HCT116 (cell line): ENCODE results near the gene TRRAP. TPM values are rescaled to one million over a fixed set of nuclear protein-coding genes. Genes with fewer than 3 reads are reported as not detected.

ENCODE experiments used
- ATAC-seq: fragments of 200-7000 bp; cut with Tn5 transposase; 2 replicates; pipeline ENCODE4 v1.9.1; 2020; ENCODE audit warnings: mild to moderate bottlenecking, moderate library complexity
- BruUV-seq: library from RNA; stranded (reverse); fragments of 400-500 nt; replicated peaks from 2 replicates; lab custom pipeline; 2021; lab: Mats Ljungman, UMichigan
- CTCF ChIA-PET: fragments of 300-600 bp; sonication (Branson Sonifier 250); formaldehyde crosslinking; loops from one replicate; lab custom pipeline; 2021; ENCODE audit warnings: antibody characterized with exemption; lab: Charles Lee
- POLR2A ChIA-PET: fragments of 300-600, 350-600 bp; sonication (Branson Sonifier 250); formaldehyde crosslinking; loops from one replicate; lab custom pipeline; 2021; ENCODE audit warnings: antibody characterized with exemption; lab: Charles Lee
- RAD21 ChIA-PET, 2 experiments: fragments of 300-600 bp; sonication (Branson Sonifier 250); formaldehyde crosslinking; loops; one replicate each; lab custom pipeline; 2023; ENCODE audit warnings: low total read pairs in 2 of 2; ENCODE audit not compliant: uncharacterized antibody in 2 of 2, unreplicated experiment in 2 of 2, low non-redundant PET in 1 of 2; lab: Charles Lee
- DNase-seq: peaks from one replicate; pipeline ENCODE4 v3.0.0-alpha.2; 2010; ENCODE audit warnings: low read depth, low spot score
- H2AFZ ChIP-seq: fragments of 200-600 bp; shearing (Covaris generic), sonication (generic); 2 replicates; pipeline ENCODE4 v1.6.1; 2017; ENCODE audit warnings: low read depth, mixed run types, mixed read lengths, antibody characterized with exemption, low read length; ENCODE audit not compliant: poor library complexity, severe bottlenecking
- H3K27ac ChIP-seq: 2 replicates; pipeline ENCODE4 v1.5.1; 2012; ENCODE audit warnings: low read depth, low read length
- H3K27me3 ChIP-seq: fragments of 200-600 bp; sonication (generic); 2 replicates; pipeline ENCODE4 v1.6.1; 2016; ENCODE audit warnings: mixed run types, low read length, mixed read lengths; ENCODE audit not compliant: insufficient read depth
- H3K36me3 ChIP-seq, 2 experiments: fragments of 200-500 bp in 1 of 2; fragments of 200-600 bp in 1 of 2; sonication (Bioruptor generic) in 1 of 2; sonication (generic) in 1 of 2; 2 replicates each; pipeline versions ENCODE4 v1.5.1 to v1.6.1; 2014 to 2016; ENCODE audit warnings: low read length in 2 of 2, inconsistent platforms in 1 of 2, mixed read lengths in 1 of 2, mixed run types in 1 of 2; ENCODE audit not compliant: insufficient read depth in 2 of 2, control insufficient read depth in 1 of 2
- H3K4me1 ChIP-seq, 2 experiments: fragments of 200-600 bp in 1 of 2; sonication (generic) in 1 of 2; 2 replicates each; pipeline versions ENCODE4 v1.5.1 to v1.6.1; 2012 to 2017; ENCODE audit warnings: low read length in 2 of 2, inconsistent platforms in 1 of 2, mild to moderate bottlenecking in 1 of 2, mixed read lengths in 1 of 2, mixed run types in 1 of 2, moderate library complexity in 1 of 2; ENCODE audit not compliant: insufficient read depth in 2 of 2, control insufficient read depth in 1 of 2
- H3K4me2 ChIP-seq: fragments of 200-600 bp; sonication (generic); 2 replicates; pipeline ENCODE4 v1.6.1; 2017; ENCODE audit warnings: mixed run types, low read length, mixed read lengths
- H3K4me3 ChIP-seq, 2 experiments: fragments of 200-600 bp in 1 of 2; sonication (generic) in 1 of 2; replicated peaks in 1 of 2; 2 replicates each; pipeline ENCODE4 v1.5.1; 2011 to 2016; ENCODE audit warnings: low read length in 2 of 2, control low read depth in 1 of 2, low read depth in 1 of 2, mild to moderate bottlenecking in 1 of 2, mixed read lengths in 1 of 2, mixed run types in 1 of 2
- H3K79me2 ChIP-seq: fragments of 200-600 bp; sonication (generic); 2 replicates; pipeline ENCODE4 v1.6.1; 2017; ENCODE audit warnings: mild to moderate bottlenecking, mixed run types, low read length, moderate library complexity, mixed read lengths; ENCODE audit not compliant: insufficient read depth
- H3K9ac ChIP-seq: fragments of 200-600 bp; sonication (generic); 2 replicates; pipeline ENCODE4 v1.6.1; 2016; ENCODE audit warnings: low read length, mixed read lengths
- H3K9me2 ChIP-seq: fragments of 200-600 bp; sonication (generic), shearing (Covaris generic); 2 replicates; pipeline ENCODE4 v1.6.1; 2017; ENCODE audit warnings: mixed run types, mild to moderate bottlenecking, moderate library complexity; ENCODE audit not compliant: insufficient read depth
- H3K9me3 ChIP-seq, 2 experiments: fragments of 200-500 bp in 1 of 2; fragments of 200-600 bp in 1 of 2; sonication (Bioruptor generic) in 1 of 2; sonication (generic) in 1 of 2; 2 replicates each; pipeline ENCODE4 v1.6.1; 2014 to 2017; ENCODE audit warnings: low read length in 2 of 2, mixed read lengths in 2 of 2, inconsistent platforms in 1 of 2, low read depth in 1 of 2, mild to moderate bottlenecking in 1 of 2, mixed run types in 1 of 2, moderate library complexity in 1 of 2; ENCODE audit not compliant: control insufficient read depth in 1 of 2, insufficient read depth in 1 of 2
- H4K20me1 ChIP-seq: fragments of 200-600 bp; sonication (generic), shearing (Covaris generic); 2 replicates; pipeline ENCODE4 v1.6.1; 2017; ENCODE audit warnings: mixed run types, mild to moderate bottlenecking, moderate library complexity; ENCODE audit not compliant: insufficient read depth
- CEBPB ChIP-seq: IDR thresholded peaks from 2 replicates; pipeline ENCODE4 v1.6.1; 2012; ENCODE audit warnings: low read depth
- EGR1 ChIP-seq: IDR thresholded peaks from 2 replicates; pipeline ENCODE4 v1.6.1; 2012; ENCODE audit warnings: low read depth
- EZH2phosphoT487 ChIP-seq: fragments of 200-600 bp; IDR thresholded peaks from 2 replicates; pipeline ENCODE4 v1.6.1; 2018; ENCODE audit warnings: antibody characterized with exemption, borderline replicate concordance
- FOSL1 ChIP-seq: IDR thresholded peaks from 2 replicates; pipeline ENCODE4 v1.6.1; 2012; ENCODE audit warnings: low read depth
- JUND ChIP-seq: IDR thresholded peaks from 2 replicates; pipeline ENCODE4 v1.6.1; 2012
- POLR2A ChIP-seq: IDR thresholded peaks from 2 replicates; pipeline ENCODE4 v1.7.0; 2011; ENCODE audit warnings: borderline replicate concordance; ENCODE audit not compliant: insufficient read depth, insufficient read length; ENCODE audit errors: extremely low read depth
- POLR2AphosphoS5 ChIP-seq: IDR thresholded peaks from 2 replicates; pipeline ENCODE4 v1.6.1; 2011; ENCODE audit warnings: mild to moderate bottlenecking, low read depth, low read length, moderate library complexity
- RAD21 ChIP-seq: IDR thresholded peaks from 2 replicates; pipeline ENCODE4 v1.6.1; 2012; ENCODE audit warnings: low read depth, mild to moderate bottlenecking
- SP1 ChIP-seq: IDR thresholded peaks from 2 replicates; pipeline ENCODE4 v1.6.1; 2012; ENCODE audit warnings: low read depth
- TCF7L2 ChIP-seq: IDR thresholded peaks from 2 replicates; pipeline ENCODE4 v1.7.0; 2011; ENCODE audit warnings: borderline replicate concordance, inconsistent platforms; ENCODE audit not compliant: insufficient read depth, insufficient read length; ENCODE audit errors: extremely low read depth
- YY1 ChIP-seq: IDR thresholded peaks from 2 replicates; pipeline ENCODE4 v1.6.1; 2011; ENCODE audit warnings: low read length, low read depth, moderate library complexity, mild to moderate bottlenecking; ENCODE audit not compliant: insufficient replicate concordance; ENCODE audit errors: extremely low read depth
- ZBTB33 ChIP-seq: IDR thresholded peaks from 2 replicates; pipeline ENCODE4 v1.6.1; 2011; ENCODE audit warnings: mild to moderate bottlenecking, low read length, moderate library complexity; ENCODE audit not compliant: insufficient replicate concordance; ENCODE audit errors: extremely low read depth
- ZFX ChIP-seq: fragments of 450-650 bp; IDR thresholded peaks from 2 replicates; pipeline ENCODE4 v1.6.1; 2017
- ZNF274 ChIP-seq: fragments of 200-500 bp; sonication (Bioruptor generic); IDR thresholded peaks from 2 replicates; pipeline ENCODE4 v1.6.1; 2014; ENCODE audit warnings: mild to moderate bottlenecking, low read depth, low read length, inconsistent platforms
- intact Hi-C: fragments of 100-400 bp; cut with micrococcal nuclease; formaldehyde crosslinking; loops from 2 replicates; pipeline ENCODE4 v1.10.0; 2022
- total RNA-seq: library from RNA; stranded (reverse); gene quantifications from one replicate; pipeline ENCODE4 v1.2.1, GENCODE V29; 2021; ENCODE audit not compliant: unreplicated experiment
- TF ChIP-seq, protein P1 (sequence below): IDR thresholded peaks from 2 replicates; pipeline ENCODE4 v1.6.1; 2012
- TF ChIP-seq, protein P2 (sequence below): IDR thresholded peaks from 2 replicates; pipeline ENCODE4 v1.6.1; 2012; ENCODE audit warnings: low read depth

The TRRAP gene
- total RNA-seq, 1 experiment from 2014 or later, result 44.5 TPM

GRCh38 chr7:99003419-99003818 is 125.1 kb downstream of the TRRAP start:
- no TSS peak for BruUV-seq
- Histone ChIP-seq H3K4me1 (no peaks in the 10 kb centered on the region), H3K27me3 (no peaks in the 10 kb centered on the region), H2AFZ (no peak overlapping the region), H3K9me3 (no peaks in the 10 kb centered on the region), H4K20me1 (no peaks in the 10 kb centered on the region), H3K27ac (no peak overlapping the region), H3K9me2 (no peaks in the 10 kb centered on the region), H3K9ac (no peak overlapping the region), H3K36me3 (peaks cover 27 to 51% of the 10 kb centered on the region in 2 experiments), H3K4me2 (no peak overlapping the region), H3K79me2 (no peaks in the 10 kb centered on the region), H3K4me3 (no peak overlapping the region)
- ChIA-PET RAD21 (no interaction called here), CTCF (no interaction called here), POLR2A (no interaction called here)
- DNase-seq (no peak), ATAC-seq (no peak)
- intact Hi-C loops, result no loop called here
- no peak for TF ChIP-seq RAD21
- TF ChIP-seq EZH2phosphoT487, result no peak
- TF ChIP-seq, protein P1, sequence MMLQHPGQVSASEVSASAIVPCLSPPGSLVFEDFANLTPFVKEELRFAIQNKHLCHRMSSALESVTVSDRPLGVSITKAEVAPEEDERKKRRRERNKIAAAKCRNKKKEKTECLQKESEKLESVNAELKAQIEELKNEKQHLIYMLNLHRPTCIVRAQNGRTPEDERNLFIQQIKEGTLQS, result no peak
- no peak for TF ChIP-seq ZFX
- TF ChIP-seq, protein P2, sequence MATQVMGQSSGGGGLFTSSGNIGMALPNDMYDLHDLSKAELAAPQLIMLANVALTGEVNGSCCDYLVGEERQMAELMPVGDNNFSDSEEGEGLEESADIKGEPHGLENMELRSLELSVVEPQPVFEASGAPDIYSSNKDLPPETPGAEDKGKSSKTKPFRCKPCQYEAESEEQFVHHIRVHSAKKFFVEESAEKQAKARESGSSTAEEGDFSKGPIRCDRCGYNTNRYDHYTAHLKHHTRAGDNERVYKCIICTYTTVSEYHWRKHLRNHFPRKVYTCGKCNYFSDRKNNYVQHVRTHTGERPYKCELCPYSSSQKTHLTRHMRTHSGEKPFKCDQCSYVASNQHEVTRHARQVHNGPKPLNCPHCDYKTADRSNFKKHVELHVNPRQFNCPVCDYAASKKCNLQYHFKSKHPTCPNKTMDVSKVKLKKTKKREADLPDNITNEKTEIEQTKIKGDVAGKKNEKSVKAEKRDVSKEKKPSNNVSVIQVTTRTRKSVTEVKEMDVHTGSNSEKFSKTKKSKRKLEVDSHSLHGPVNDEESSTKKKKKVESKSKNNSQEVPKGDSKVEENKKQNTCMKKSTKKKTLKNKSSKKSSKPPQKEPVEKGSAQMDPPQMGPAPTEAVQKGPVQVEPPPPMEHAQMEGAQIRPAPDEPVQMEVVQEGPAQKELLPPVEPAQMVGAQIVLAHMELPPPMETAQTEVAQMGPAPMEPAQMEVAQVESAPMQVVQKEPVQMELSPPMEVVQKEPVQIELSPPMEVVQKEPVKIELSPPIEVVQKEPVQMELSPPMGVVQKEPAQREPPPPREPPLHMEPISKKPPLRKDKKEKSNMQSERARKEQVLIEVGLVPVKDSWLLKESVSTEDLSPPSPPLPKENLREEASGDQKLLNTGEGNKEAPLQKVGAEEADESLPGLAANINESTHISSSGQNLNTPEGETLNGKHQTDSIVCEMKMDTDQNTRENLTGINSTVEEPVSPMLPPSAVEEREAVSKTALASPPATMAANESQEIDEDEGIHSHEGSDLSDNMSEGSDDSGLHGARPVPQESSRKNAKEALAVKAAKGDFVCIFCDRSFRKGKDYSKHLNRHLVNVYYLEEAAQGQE, result no peak
- no peak for TF ChIP-seq TCF7L2
- no peak for TF ChIP-seq ZBTB33
- no peak for TF ChIP-seq EGR1
- no peak for TF ChIP-seq POLR2AphosphoS5
- no peak for TF ChIP-seq FOSL1
- no peak for TF ChIP-seq POLR2A
- no peak for TF ChIP-seq SP1
- no peak for TF ChIP-seq JUND
- no peak for TF ChIP-seq ZNF274
- TF ChIP-seq CEBPB, result no peak
- no peak for TF ChIP-seq YY1
